Lung (tissue), 12 donors: ENCODE results near the gene PRX. TPM values are rescaled to one million over a fixed set of nuclear protein-coding genes. Genes with fewer than 3 reads are reported as not detected.
A peak's percentile ranks its signal among the peaks of the same experiment; 100 is the strongest.

Experiments used
- ATAC-seq: fragments of 200-7000 bp; cut with Tn5 transposase; one replicate; pipeline ENCODE4 v1.9.1; 2020; ENCODE audit warnings: moderate number of reproducible peaks; ENCODE audit not compliant: insufficient read depth, low FRiP score
- DNase-seq, 3 donors: peaks; one replicate each; pipeline ENCODE4 v3.0.0-alpha.2; 2013 to 2017
- H3K27ac ChIP-seq, 2 donors: one replicate each; pipeline ENCODE4 v1.5.1; 2013; ENCODE audit warnings: mild to moderate bottlenecking in 2 of 2, moderate library complexity in 2 of 2, control low read depth in 1 of 2, inconsistent platforms in 1 of 2, low read depth in 1 of 2, low read length in 1 of 2
- H3K27me3 ChIP-seq, 3 donors: one replicate each; pipeline ENCODE4 v1.5.1; 2013; ENCODE audit warnings: low read length in 2 of 3; ENCODE audit not compliant: control insufficient read depth in 3 of 3, insufficient read depth in 3 of 3
- H3K36me3 ChIP-seq, 4 donors: one replicate each; pipeline ENCODE4 v1.5.1; 2013; ENCODE audit warnings: low read length in 4 of 4, mild to moderate bottlenecking in 1 of 4, moderate library complexity in 1 of 4; ENCODE audit not compliant: control insufficient read depth in 4 of 4, insufficient read depth in 4 of 4
- H3K4me1 ChIP-seq, 5 donors: one replicate each; pipeline ENCODE4 v1.5.1; 2013; ENCODE audit warnings: low read length in 5 of 5, mild to moderate bottlenecking in 2 of 5, moderate library complexity in 1 of 5; ENCODE audit not compliant: control insufficient read depth in 5 of 5, insufficient read depth in 5 of 5
- H3K4me3 ChIP-seq: one replicate; pipeline ENCODE4 v1.5.1; 2013; ENCODE audit warnings: mild to moderate bottlenecking, control low read depth, moderate library complexity
- H3K9ac ChIP-seq, 2 donors: one replicate each; pipeline ENCODE4 v1.5.1; 2013; ENCODE audit warnings: low read length in 2 of 2, control low read depth in 1 of 2; ENCODE audit not compliant: insufficient read depth in 1 of 2
- H3K9me3 ChIP-seq, 4 donors: one replicate each; pipeline ENCODE4 v1.5.1; 2013; ENCODE audit warnings: low read length in 3 of 4, mild to moderate bottlenecking in 1 of 4, moderate library complexity in 1 of 4; ENCODE audit not compliant: control insufficient read depth in 4 of 4, insufficient read depth in 3 of 4
- CTCF ChIP-seq: IDR thresholded peaks from 2 replicates; pipeline ENCODE4 v1.5.1; 2012; ENCODE audit warnings: mild to moderate bottlenecking; ENCODE audit errors: control extremely low read depth, extremely low read depth
- WGBS, 2 donors: extraction: QIAGEN DNeasy Blood & Tissue Kit; methylation state at CpG; one replicate each; pipeline ENCODE4 v1.1.7; 2013; 5-methylcytosine and 5-hydroxymethylcytosine counted together
- polyA plus RNA-seq, 2 donors: library from polyadenylated mRNA; stranded (reverse); fragments of 200-250 nt; gene quantifications; one replicate each; pipeline ENCODE4 v1.2.1, GENCODE V29; 2013
- total RNA-seq, 2 donors: library from RNA; depleted of rRNA in 1 of 2; stranded (reverse); fragments of >200 nt in 1 of 2; gene quantifications; one replicate each; pipeline ENCODE4 v1.2.1, GENCODE V29; 2014 to 2021
- donor health status: control.
- donor health status: control.
- donor health status: Bipolar disorder and iron deficiency.
- donor health status: healthy.
- donor health status: DM: yes; HTN: yes; CAD: no.

The PRX gene
- total and polyA plus RNA-seq, 4 donors: 16.9 to 43.8 (median 27.9) TPM

DNA sequence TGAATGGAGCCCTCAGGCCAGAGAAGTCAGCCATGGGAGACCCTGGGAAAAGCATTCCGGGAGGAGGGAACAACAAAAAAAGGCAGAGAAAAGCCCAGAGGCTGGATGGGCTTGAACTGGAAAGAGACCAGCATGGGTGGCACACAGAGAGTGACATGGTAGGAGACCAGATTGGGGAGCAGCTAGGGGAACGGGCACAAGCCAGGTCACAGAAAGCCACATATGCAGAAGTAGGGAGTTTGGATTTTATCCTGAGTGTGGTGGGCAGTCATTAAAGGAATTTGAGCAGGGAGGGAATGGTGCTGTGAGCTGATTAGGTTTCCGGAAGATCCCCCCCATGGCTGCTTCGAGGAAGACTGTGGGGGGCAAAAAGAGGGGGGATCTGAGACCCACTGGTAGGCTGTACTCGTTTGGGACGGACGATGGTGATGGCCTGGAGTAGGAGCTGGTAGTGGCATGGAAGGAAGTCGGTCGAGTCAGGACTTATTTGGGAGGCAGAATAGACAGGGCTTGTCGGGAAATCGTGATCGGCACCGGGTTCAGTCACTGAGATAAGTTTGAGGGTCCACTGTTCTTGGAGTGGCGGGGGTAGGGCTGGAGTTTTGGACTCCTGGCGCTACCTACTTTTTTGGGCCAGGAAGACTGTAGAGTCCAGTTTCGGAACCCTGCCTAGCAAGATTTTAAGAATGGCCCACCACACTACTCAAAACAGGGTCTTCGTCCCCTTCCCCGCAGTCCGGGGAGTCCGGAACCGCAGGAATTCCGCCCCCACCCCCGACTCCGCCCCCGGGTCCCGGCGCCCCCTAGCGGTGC, 11.7 kb upstream of the PRX start:
- no peak for ATAC-seq
- H3K36me3 ChIP-seq: peaks cover 5 to 11% (median 9%) of the 10 kb centered on the region in 4 donors

DNA sequence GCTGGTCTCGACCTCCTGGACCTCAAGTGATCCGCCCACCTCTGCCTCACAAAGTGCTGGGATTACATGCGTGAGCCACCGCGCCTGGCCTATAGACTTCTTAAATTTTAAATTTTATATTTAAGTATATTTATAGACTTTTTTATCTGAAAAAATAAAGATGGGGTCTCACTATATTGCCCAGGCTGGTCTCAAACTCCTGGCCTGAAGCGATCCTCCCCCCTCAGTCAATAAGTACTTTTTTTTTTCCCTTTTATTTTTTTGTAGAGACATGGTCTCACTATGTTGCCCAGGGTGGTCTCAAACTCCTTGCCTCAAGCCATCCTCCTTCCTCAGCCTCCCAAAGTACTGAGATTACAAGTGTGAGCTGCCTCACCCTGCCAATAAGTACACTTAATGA, 10.8 kb upstream of the PRX start:
- no peaks in the 10 kb centered on the region for H3K9me3 ChIP-seq
- 90 to 93% methylated on average over 6 of the region's 6 CpGs for WGBS, 2 donors
- no peak for TF ChIP-seq CTCF
- DNase-seq: no peak
- peak overlapping the region in 1 of 2 donors; percentile 53 for H3K9ac ChIP-seq
- no peak for ATAC-seq
- H3K27ac ChIP-seq: peak overlapping the region in 1 of 2 donors; percentile 56
- peaks cover 5 to 11% (median 9%) of the 10 kb centered on the region in 4 donors for H3K36me3 ChIP-seq
- H3K27me3 ChIP-seq: no peaks in the 10 kb centered on the region
- H3K4me1 ChIP-seq: peaks cover 0 to 17% (median 2%) of the 10 kb centered on the region in 5 donors
- H3K4me3 ChIP-seq: peak overlapping the region; percentile 30

More for the DNA sequence above, 11.7 kb upstream of the PRX start:
- DNase-seq: peak in 2 of 3 donors; percentile 41 to 68
- H3K4me1 ChIP-seq: peaks cover 0 to 17% (median 2%) of the 10 kb centered on the region in 5 donors
- 1 to 3% methylated on average over 22 to 28 of the region's 28 CpGs for WGBS, 2 donors
- H3K27me3 ChIP-seq: no peaks in the 10 kb centered on the region
- H3K9ac ChIP-seq: peak overlapping the region; percentile 87 to 91
- no peak for TF ChIP-seq CTCF
- peak overlapping the region; percentile 66 for H3K4me3 ChIP-seq
- no peaks in the 10 kb centered on the region for H3K9me3 ChIP-seq
- H3K27ac ChIP-seq: peak overlapping the region; percentile 98 to 100

DNA sequence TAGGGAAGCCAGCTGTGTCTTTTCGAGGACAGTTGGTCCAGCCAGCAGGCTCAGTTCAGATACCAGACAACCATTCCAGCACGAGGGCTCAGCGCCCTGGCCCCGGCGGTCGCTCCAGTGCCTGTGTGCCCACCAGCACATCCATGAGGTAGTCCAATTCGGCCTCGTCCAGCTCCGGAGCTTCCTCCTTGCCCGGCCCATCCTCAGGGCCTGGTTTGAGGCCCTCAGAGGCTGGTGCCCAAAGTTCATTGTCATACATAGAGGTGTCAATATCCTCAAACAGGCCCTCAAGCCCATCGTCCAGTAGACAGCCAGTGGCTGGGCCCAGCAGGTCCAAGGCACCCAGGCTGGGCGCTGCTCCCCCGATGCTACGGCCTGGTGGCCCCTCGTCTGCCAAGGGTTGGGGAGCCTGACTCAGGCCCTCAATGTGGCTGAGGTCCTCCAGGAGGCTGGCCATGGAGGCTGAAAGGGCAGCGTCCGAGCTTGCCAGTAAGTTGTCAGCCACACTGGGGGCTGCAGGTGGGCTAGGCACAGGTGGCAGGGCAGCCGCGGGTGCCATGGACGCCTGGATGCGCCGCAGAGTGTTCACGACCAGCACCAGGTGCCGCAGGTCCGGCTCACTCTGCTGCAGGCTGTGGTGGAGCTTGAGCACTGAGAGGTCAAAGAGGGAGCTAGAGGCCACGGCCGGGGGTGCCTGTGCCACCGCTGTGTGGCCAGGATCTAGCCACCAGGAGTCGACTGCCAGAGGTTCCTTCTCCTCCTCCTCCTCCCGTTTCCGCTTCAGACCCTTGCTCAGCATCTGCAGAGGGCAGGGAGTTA, 9.8 kb upstream of the PRX start:
- ATAC-seq: no peak
- no peak overlapping the region for H3K4me3 ChIP-seq
- no peaks in the 10 kb centered on the region for H3K27me3 ChIP-seq
- DNase-seq: no peak
- no peak overlapping the region for H3K9ac ChIP-seq
- no peak for TF ChIP-seq CTCF
- H3K36me3 ChIP-seq: peaks cover 5 to 11% (median 9%) of the 10 kb centered on the region in 4 donors
- H3K27ac ChIP-seq: peak overlapping the region in 1 of 2 donors; percentile 50
- H3K9me3 ChIP-seq: no peaks in the 10 kb centered on the region
- H3K4me1 ChIP-seq: peaks cover 0 to 17% (median 2%) of the 10 kb centered on the region in 5 donors
- 87 to 93% methylated on average over 30 to 31 of the region's 31 CpGs for WGBS, 2 donors
